Measurements from ENCODE around the gene KLHL22.

GRCh38 chr22:20542736-20543135 is 47.1 kb upstream of the KLHL22 start:
- TF ChIP-seq JUN (IDR thresholded peaks at IDR 0.05; ENCODE audit: borderline replicate concordance, insufficient read depth, insufficient read length, low read depth) (no peak), CTCF (IDR thresholded peaks at IDR 0.05; ENCODE audit: extremely low read depth in 1 of 2, insufficient read depth in 1 of 2, low read depth in 1 of 2, low read length in 2 of 2) (no peak), MAX (IDR thresholded peaks at IDR 0.05; ENCODE audit: insufficient read depth, insufficient read length) (no peak), POLR2AphosphoS5 (IDR thresholded peaks at IDR 0.05; ENCODE audit: insufficient read depth, low read depth, low read length) (no peak), POLR2A (IDR thresholded peaks at IDR 0.05; ENCODE audit: low read depth, low read length) (no peak), MYC (IDR thresholded peaks at IDR 0.05; ENCODE audit: low read depth, low read length) (no peak)

All from endothelial cell of umbilical vein (primary cell).